Measurements from ENCODE around the gene FER1L5. TPM values are rescaled to one million over a fixed set of nuclear protein-coding genes. Genes with fewer than 3 reads are reported as not detected.

Gene FER1L5
- total and polyA plus RNA-seq, 2 of the 8 experiments (the other 6 are each of a cell fraction or from before 2014, with no cell fraction given) = 0.23 to 0.88 TPM

DNA sequence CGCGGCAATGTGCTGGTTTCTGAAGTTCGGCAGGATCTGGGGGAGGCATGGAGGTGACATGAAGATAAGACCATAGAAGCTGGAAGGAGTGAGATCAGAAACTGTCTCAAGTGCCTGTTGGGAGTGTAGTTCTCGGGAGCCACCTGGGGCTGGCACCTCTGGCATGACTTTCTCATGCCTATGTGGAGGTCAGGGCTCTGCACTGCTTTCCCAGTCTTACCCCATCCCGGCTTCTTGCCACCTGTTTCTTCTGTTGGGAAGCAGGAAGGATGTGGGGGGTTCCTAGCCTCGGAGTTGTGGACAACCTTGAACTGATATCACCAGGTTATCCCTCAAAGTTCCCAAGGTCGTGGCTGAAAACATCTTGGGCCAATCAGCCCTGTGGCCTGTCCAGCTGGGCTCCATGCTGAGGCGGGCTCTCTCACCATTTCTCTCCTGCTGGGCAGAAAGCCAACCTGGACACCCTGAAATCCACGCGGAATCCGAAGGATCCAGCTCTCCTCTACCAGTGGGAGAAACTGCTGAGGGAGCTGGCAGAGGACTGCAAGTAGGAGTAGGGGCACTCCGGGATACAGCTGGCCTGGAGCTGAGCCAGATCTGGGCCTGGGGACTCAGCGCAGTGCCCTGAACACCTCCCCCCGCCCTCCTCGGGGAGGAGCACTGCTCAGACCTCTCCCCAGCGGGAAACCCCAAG lies 42.5 kb downstream of the FER1L5 start:
- no peaks in the 10 kb centered on the region for H3K79me1 ChIP-seq (ENCODE audit: low read depth, low read length)
- H3K9ac ChIP-seq (replicated peaks in 1 of 4; ENCODE audit: extremely low read depth in 1 of 4, low read depth in 3 of 4, low read length in 3 of 4) = no peak overlapping the region
- H2BK120ac ChIP-seq (replicated peaks; ENCODE audit: low read depth, low read length) = no peak overlapping the region
- no peak overlapping the region for H2BK5ac ChIP-seq (ENCODE audit: low read depth, low read length)
- DNase-seq (ENCODE audit: low read depth in 1 of 2, low spot score in 2 of 2) (no peak), FAIRE-seq (no peak)
- H3K27ac ChIP-seq (ENCODE audit: low read depth, low read length) = no peak overlapping the region
- peaks cover 0 to 6% (median under 1%) of the 10 kb centered on the region in 4 experiments; a peak in 3 of 7 replicates for H3K4me1 ChIP-seq (replicated peaks in 1 of 4; ENCODE audit: control insufficient read depth in 3 of 4, insufficient read depth in 4 of 4, low read length in 3 of 4)
- H3K18ac ChIP-seq (ENCODE audit: extremely low read depth, low read length) = no peak overlapping the region
- H4K20me1 ChIP-seq (replicated peaks in 1 of 2; ENCODE audit: control insufficient read depth in 1 of 2, insufficient read depth in 2 of 2, low read length in 2 of 2) = no peaks in the 10 kb centered on the region
- H4K5ac ChIP-seq (ENCODE audit: insufficient read length, low read depth, low read length) = no peak overlapping the region
- H3K9me3 ChIP-seq (ENCODE audit: insufficient read depth in 2 of 2, low read depth in 1 of 2, low read length in 1 of 2) = no peaks in the 10 kb centered on the region
- H4K8ac ChIP-seq (ENCODE audit: extremely low read depth, insufficient read depth, low read length) = no peak overlapping the region
- H3K4me3 ChIP-seq (ENCODE audit: extremely low read depth in 1 of 4, insufficient read depth in 2 of 4, low read depth in 3 of 4, low read length in 4 of 4) = no peak overlapping the region
- H3K36me3 ChIP-seq (ENCODE audit: control insufficient read depth in 2 of 4, insufficient read depth in 4 of 4, low read length in 3 of 4) = no peaks in the 10 kb centered on the region
- no peak overlapping the region for H2AFZ ChIP-seq (ENCODE audit: low read length)
- H3K4ac ChIP-seq (replicated peaks; ENCODE audit: insufficient read length, low read depth, low read length) = no peak overlapping the region
- no peak overlapping the region for H3K14ac ChIP-seq (ENCODE audit: insufficient read length)
- H3K4me2 ChIP-seq (ENCODE audit: insufficient read depth in 1 of 2, low read depth in 2 of 2, low read length in 2 of 2) = no peak overlapping the region
- ChIA-PET POLR2A (ENCODE audit: partially characterized antibody) (no interaction called here), CTCF (ENCODE audit: partially characterized antibody) (interaction anchor here (1.3 to 1.5 kb wide), 2 partner anchors 9 to 35 kb away, joined by 3 to 4 read pairs; no protein-coding TSS in a partner anchor)
- H3K27me3 ChIP-seq (replicated peaks in 1 of 4; ENCODE audit: control insufficient read depth in 3 of 4, extremely low read depth in 1 of 4, insufficient read depth in 3 of 4, low read length in 3 of 4) = no peaks in the 10 kb centered on the region
- no peak overlapping the region for H4K91ac ChIP-seq (replicated peaks; ENCODE audit: insufficient read length, low read length)
- H2BK12ac ChIP-seq (ENCODE audit: low read depth, low read length) = no peak overlapping the region
- H3K23ac ChIP-seq (ENCODE audit: insufficient read length) = no peak overlapping the region
- H2AK5ac ChIP-seq (ENCODE audit: low read depth, low read length) = no peak overlapping the region
- no peaks in the 10 kb centered on the region for H3K23me2 ChIP-seq (ENCODE audit: low read depth, low read length)
- 90% methylated on average over 14 of the region's 16 CpGs; no CpG with 5 or more reads in 1 of the 2 experiments for WGBS, 2 experiments (ENCODE audit: extremely low coverage in 1 of 2, insufficient coverage in 1 of 2, insufficient read length in 1 of 2, insufficient replicate concordance in 2 of 2, low coverage in 1 of 2, low lambda C conversion rate in 2 of 2, missing lambda C conversion rate in 1 of 2)
- H3K56ac ChIP-seq (replicated peaks; ENCODE audit: insufficient read length, low read depth, low read length) = no peak overlapping the region
- no peak overlapping the region for H2BK15ac ChIP-seq (ENCODE audit: low read length)
- no peak overlapping the region for H2BK20ac ChIP-seq (ENCODE audit: low read length)
- H3K79me2 ChIP-seq (ENCODE audit: control insufficient read depth in 1 of 2, insufficient read depth in 2 of 2, low read length in 2 of 2) = no peaks in the 10 kb centered on the region
- TF ChIP-seq, protein P1, sequence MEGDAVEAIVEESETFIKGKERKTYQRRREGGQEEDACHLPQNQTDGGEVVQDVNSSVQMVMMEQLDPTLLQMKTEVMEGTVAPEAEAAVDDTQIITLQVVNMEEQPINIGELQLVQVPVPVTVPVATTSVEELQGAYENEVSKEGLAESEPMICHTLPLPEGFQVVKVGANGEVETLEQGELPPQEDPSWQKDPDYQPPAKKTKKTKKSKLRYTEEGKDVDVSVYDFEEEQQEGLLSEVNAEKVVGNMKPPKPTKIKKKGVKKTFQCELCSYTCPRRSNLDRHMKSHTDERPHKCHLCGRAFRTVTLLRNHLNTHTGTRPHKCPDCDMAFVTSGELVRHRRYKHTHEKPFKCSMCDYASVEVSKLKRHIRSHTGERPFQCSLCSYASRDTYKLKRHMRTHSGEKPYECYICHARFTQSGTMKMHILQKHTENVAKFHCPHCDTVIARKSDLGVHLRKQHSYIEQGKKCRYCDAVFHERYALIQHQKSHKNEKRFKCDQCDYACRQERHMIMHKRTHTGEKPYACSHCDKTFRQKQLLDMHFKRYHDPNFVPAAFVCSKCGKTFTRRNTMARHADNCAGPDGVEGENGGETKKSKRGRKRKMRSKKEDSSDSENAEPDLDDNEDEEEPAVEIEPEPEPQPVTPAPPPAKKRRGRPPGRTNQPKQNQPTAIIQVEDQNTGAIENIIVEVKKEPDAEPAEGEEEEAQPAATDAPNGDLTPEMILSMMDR (IDR thresholded peaks at IDR 0.05; ENCODE audit: control extremely low read depth in 1 of 3, insufficient read depth in 1 of 3, low read depth in 1 of 3, low read length in 3 of 3) = no peak
- TF ChIP-seq SRF (IDR thresholded peaks at IDR 0.05; ENCODE audit: low read depth, low read length) (no peak), RXRA (IDR thresholded peaks at IDR 0.05; ENCODE audit: insufficient read depth, low read depth, low read length) (no peak), HDAC2 (IDR thresholded peaks at IDR 0.05; ENCODE audit: borderline replicate concordance in 1 of 2, low read depth in 2 of 2, low read length in 2 of 2) (no peak), CBX8 (IDR thresholded peaks at IDR 0.05; ENCODE audit: borderline replicate concordance, low read depth, low read length) (no peak), RAD21 (IDR thresholded peaks at IDR 0.05 in 1 of 2, conservative IDR thresholded peaks at IDR 0.05 in 1 of 2; ENCODE audit: low read depth in 2 of 2, low read length in 2 of 2) (no peak), YY1 (IDR thresholded peaks at IDR 0.05; ENCODE audit: low read depth, low read length) (no peak), EGR1 (IDR thresholded peaks at IDR 0.05; ENCODE audit: borderline replicate concordance, low read depth, low read length) (no peak)
- TF ChIP-seq, protein P2, sequence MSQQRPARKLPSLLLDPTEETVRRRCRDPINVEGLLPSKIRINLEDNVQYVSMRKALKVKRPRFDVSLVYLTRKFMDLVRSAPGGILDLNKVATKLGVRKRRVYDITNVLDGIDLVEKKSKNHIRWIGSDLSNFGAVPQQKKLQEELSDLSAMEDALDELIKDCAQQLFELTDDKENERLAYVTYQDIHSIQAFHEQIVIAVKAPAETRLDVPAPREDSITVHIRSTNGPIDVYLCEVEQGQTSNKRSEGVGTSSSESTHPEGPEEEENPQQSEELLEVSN (IDR thresholded peaks at IDR 0.05) = no peak
